ENCODE data around the gene BEND7.
"Not testable (repeated sequence)": the region's sequence is repeated elsewhere in the genome, so short reads cannot be mapped to it uniquely, and the experiment has no call there.

The BEND7 gene

GRCh38 chr10:13528875-13529713 lies at the start of gene BEND7:
Gene BEND7, minus strand, starts transcription at chr10:13529014. Its CDS starts 481 bp downstream, at chr10:13528533.
- DNase-seq (ENCODE audit: low spot score): no peak

- no peak for DNase-seq (ENCODE audit: low spot score)
These were observed 45.1 kb upstream of the BEND7 start for GRCh38 chr10:13573960-13574359.

GRCh38 chr10:13571541-13571940 lies 42.7 kb upstream of the BEND7 start:
- DNase-seq (ENCODE audit: low spot score): no peak

- no peak for DNase-seq (ENCODE audit: low spot score)
These were observed 38.2 kb upstream of the BEND7 start for GRCh38 chr10:13567030-13567429.

- DNase-seq (ENCODE audit: low spot score): no peak
These were observed 35.8 kb upstream of the BEND7 start for GRCh38 chr10:13564576-13564975.

- DNase-seq (ENCODE audit: low spot score): no peak
These were observed 34.9 kb upstream of the BEND7 start for GRCh38 chr10:13563481-13564445.

- DNase-seq (ENCODE audit: low spot score): no peak
These were observed 31.8 kb upstream of the BEND7 start for GRCh38 chr10:13560597-13560996.

GRCh38 chr10:13559124-13559700 lies 30.4 kb upstream of the BEND7 start:
- DNase-seq (ENCODE audit: low spot score): no peak

GRCh38 chr10:13555884-13556510 lies 27.2 kb upstream of the BEND7 start:
- no peak for DNase-seq (ENCODE audit: low spot score)

GRCh38 chr10:13550802-13551201 lies 22.0 kb upstream of the BEND7 start:
- DNase-seq (ENCODE audit: low spot score): no peak

GRCh38 chr10:13542533-13542932 lies 13.7 kb upstream of the BEND7 start:
- no peak for DNase-seq (ENCODE audit: low spot score)

GRCh38 chr10:13537985-13538384 lies 9.2 kb upstream of the BEND7 start:
- not testable (repeated sequence) for DNase-seq (ENCODE audit: low spot score)

GRCh38 chr10:13536674-13537366 lies 8.0 kb upstream of the BEND7 start:
- peak; percentile 20 for DNase-seq (ENCODE audit: low spot score)

GRCh38 chr10:13535346-13535745 lies 6.5 kb upstream of the BEND7 start:
- DNase-seq (ENCODE audit: low spot score): no peak

- no peak for DNase-seq (ENCODE audit: low spot score)
These were observed 830 bp upstream of the BEND7 start for GRCh38 chr10:13529714-13529973.

GRCh38 chr10:13528123-13528874 lies 515 bp downstream of the BEND7 start:
- DNase-seq (ENCODE audit: low spot score): no peak

GRCh38 chr10:13527864-13528122 lies 1.0 kb downstream of the BEND7 start:
- DNase-seq (ENCODE audit: low spot score): no peak

GRCh38 chr10:13526948-13527863 lies 1.6 kb downstream of the BEND7 start:
- DNase-seq (ENCODE audit: low spot score): no peak

- DNase-seq (ENCODE audit: low spot score): no peak
These were observed 3.2 kb downstream of the BEND7 start for GRCh38 chr10:13525663-13526062.

GRCh38 chr10:13521026-13521425 lies 7.8 kb downstream of the BEND7 start:
- no peak for DNase-seq (ENCODE audit: low spot score)
